ENCODE results near the gene DEFB121.

GRCh38 chr20:31449511-31450414 is 43.7 kb upstream of the DEFB121 start:
- no peak for TF ChIP-seq EZH2phosphoT487 (IDR thresholded peaks at IDR 0.05; ENCODE audit: insufficient read depth, low read depth)
- no peak for TF ChIP-seq EZH2 (IDR thresholded peaks at IDR 0.05; ENCODE audit: insufficient read depth, poor library complexity, severe bottlenecking)

All from GM23248 (cell line).